Prostate gland (tissue), 2 donors: Measurements from ENCODE around the gene LHB.

Experiments
- POLR2A ChIP-seq: fragments of 450-650 bp; IDR thresholded peaks from one replicate; pipeline ENCODE4 v1.6.1; 2016; ENCODE audit warnings: antibody characterized with exemption, mild to moderate bottlenecking
- POLR2AphosphoS5 ChIP-seq: sonication (generic); formaldehyde crosslinking; IDR thresholded peaks from one replicate; pipeline ENCODE4 v1.6.1; 2017; ENCODE audit warnings: antibody characterized with exemption
- TF ChIP-seq, protein P1 (sequence below), 4 experiments: fragments of 200-600 bp in 2 of 4; fragments of 450-650 bp in 2 of 4; sonication (generic) in 2 of 4; IDR thresholded peaks; 1 replicate in 3 of 4; 2 replicates in 1 of 4; pipeline ENCODE4 v1.5.1; 2016 to 2019; ENCODE audit warnings: antibody characterized with exemption in 4 of 4, mild to moderate bottlenecking in 2 of 4, moderate library complexity in 2 of 4

DNA sequence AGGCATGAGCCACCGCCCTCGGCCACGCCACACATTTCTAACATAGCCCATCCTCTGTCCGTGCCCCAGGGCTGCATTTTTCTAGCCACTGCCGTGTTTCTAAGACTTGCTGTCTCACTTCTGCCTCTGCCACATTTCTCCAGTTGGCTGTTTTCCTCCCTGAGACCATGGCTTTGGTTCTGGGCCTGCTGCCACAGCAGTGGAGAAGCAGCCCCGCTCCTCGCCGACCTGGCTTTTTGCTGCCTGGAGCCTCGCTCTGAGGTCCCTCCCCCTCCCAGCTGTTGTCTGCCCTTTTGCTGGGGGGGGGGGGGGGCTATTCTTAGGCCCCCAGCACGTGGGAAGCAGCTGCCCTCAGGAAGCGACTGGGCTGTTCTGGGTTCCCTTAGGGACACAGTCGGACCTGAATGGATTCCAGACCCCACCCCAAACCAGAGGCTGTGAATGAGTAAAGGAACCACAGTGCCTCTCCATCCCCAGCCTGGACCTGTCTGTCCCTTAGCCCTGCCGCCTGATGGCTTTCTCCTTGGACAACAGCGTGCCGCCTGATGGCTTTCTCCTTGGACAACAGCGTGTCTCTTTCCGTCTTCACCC lies 27.1 kb downstream of the LHB start:
- TF ChIP-seq, protein P1, sequence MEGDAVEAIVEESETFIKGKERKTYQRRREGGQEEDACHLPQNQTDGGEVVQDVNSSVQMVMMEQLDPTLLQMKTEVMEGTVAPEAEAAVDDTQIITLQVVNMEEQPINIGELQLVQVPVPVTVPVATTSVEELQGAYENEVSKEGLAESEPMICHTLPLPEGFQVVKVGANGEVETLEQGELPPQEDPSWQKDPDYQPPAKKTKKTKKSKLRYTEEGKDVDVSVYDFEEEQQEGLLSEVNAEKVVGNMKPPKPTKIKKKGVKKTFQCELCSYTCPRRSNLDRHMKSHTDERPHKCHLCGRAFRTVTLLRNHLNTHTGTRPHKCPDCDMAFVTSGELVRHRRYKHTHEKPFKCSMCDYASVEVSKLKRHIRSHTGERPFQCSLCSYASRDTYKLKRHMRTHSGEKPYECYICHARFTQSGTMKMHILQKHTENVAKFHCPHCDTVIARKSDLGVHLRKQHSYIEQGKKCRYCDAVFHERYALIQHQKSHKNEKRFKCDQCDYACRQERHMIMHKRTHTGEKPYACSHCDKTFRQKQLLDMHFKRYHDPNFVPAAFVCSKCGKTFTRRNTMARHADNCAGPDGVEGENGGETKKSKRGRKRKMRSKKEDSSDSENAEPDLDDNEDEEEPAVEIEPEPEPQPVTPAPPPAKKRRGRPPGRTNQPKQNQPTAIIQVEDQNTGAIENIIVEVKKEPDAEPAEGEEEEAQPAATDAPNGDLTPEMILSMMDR (IDR thresholded peaks at IDR 0.05), result no peak
- TF ChIP-seq POLR2AphosphoS5 (no peak), POLR2A (no peak)
